ENCODE results near the gene CTNNA1.

DNA sequence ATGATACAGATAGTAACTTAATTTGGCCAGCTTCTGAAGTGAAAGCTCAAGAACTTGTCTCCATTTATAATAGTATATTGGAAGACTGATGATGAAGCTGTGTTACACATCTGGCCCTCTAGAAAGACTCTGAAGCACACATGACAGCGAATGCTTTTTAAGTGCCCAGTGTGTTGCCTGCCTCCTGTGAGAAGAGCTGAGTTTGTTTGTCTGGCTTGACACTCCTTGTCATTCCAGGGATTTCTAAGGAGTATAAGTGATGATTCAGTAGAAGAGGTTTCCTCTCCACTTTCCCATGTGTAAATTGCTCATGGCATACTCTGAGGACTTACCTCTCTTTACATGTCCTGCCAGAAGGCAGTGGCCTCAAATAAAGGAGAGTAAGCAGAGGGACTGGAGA is 152.3 kb downstream of the CTNNA1 start:
- TF ChIP-seq, protein P1, sequence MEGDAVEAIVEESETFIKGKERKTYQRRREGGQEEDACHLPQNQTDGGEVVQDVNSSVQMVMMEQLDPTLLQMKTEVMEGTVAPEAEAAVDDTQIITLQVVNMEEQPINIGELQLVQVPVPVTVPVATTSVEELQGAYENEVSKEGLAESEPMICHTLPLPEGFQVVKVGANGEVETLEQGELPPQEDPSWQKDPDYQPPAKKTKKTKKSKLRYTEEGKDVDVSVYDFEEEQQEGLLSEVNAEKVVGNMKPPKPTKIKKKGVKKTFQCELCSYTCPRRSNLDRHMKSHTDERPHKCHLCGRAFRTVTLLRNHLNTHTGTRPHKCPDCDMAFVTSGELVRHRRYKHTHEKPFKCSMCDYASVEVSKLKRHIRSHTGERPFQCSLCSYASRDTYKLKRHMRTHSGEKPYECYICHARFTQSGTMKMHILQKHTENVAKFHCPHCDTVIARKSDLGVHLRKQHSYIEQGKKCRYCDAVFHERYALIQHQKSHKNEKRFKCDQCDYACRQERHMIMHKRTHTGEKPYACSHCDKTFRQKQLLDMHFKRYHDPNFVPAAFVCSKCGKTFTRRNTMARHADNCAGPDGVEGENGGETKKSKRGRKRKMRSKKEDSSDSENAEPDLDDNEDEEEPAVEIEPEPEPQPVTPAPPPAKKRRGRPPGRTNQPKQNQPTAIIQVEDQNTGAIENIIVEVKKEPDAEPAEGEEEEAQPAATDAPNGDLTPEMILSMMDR (conservative IDR thresholded peaks at IDR 0.05; ENCODE audit: low read depth, low read length) = no peak
- TF ChIP-seq EZH2 (IDR thresholded peaks at IDR 0.05; ENCODE audit: low read length, unreplicated experiment) = no peak

Data from PC-3 (cell line).